ENCODE data around the gene UMODL1.

DNA sequence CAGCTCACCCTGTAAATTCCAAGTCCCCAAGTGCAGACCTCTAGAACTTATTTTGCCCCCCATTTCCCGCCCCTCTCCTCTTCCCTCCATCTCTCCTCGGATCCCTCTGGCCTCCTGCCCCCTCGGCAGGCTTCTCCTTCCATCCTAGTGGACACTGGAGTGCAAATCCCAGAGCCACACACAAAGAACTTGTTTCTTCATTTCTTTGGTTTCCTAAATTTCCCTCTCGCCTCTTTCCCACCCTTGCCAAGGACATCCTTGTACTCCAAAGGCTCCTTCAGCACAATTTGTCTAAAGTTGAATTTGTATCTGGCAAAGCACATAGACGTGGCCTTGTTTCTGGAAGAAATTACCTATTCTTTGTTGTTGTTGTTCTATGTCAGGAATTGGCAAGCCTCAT, 17.5 kb downstream of the UMODL1 start:
- no peak for TF ChIP-seq POLR2A (IDR thresholded peaks at IDR 0.05)
- TF ChIP-seq, protein P1, sequence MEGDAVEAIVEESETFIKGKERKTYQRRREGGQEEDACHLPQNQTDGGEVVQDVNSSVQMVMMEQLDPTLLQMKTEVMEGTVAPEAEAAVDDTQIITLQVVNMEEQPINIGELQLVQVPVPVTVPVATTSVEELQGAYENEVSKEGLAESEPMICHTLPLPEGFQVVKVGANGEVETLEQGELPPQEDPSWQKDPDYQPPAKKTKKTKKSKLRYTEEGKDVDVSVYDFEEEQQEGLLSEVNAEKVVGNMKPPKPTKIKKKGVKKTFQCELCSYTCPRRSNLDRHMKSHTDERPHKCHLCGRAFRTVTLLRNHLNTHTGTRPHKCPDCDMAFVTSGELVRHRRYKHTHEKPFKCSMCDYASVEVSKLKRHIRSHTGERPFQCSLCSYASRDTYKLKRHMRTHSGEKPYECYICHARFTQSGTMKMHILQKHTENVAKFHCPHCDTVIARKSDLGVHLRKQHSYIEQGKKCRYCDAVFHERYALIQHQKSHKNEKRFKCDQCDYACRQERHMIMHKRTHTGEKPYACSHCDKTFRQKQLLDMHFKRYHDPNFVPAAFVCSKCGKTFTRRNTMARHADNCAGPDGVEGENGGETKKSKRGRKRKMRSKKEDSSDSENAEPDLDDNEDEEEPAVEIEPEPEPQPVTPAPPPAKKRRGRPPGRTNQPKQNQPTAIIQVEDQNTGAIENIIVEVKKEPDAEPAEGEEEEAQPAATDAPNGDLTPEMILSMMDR (IDR thresholded peaks at IDR 0.05) = no peak
- TF ChIP-seq POLR2AphosphoS5 (IDR thresholded peaks at IDR 0.05) = no peak
- no peak for TF ChIP-seq EP300 (IDR thresholded peaks at IDR 0.05)

Measured in suprapubic skin (tissue), 4 donors.